Caco-2 (cell line): ENCODE results near the gene TSSK2. TPM values are rescaled to one million over a fixed set of nuclear protein-coding genes. Genes with fewer than 3 reads are reported as not detected.
A peak's percentile ranks its signal among the peaks of the same experiment; 100 is the strongest.

Experiments
- BruUV-seq: library from RNA; stranded (reverse); fragments of 400-500 nt; replicated peaks from 2 replicates; lab custom pipeline; 2021; lab: Mats Ljungman, UMichigan
- CTCF ChIA-PET: fragments of 300-600 bp; sonication (Branson Sonifier 250); formaldehyde crosslinking; loops from one replicate; lab custom pipeline; 2022; ENCODE audit warnings: antibody characterized with exemption; lab: Charles Lee
- POLR2A ChIA-PET: fragments of 300-600 bp; sonication (Branson Sonifier 250); formaldehyde crosslinking; loops from one replicate; lab custom pipeline; 2022; ENCODE audit warnings: antibody characterized with exemption; lab: Charles Lee
- DNase-seq, 2 experiments: peaks; one replicate each; pipeline versions ENCODE4 v3.0.0 to v3.0.0-alpha.2; 2020 to 2022
- H3K27me3 ChIP-seq: replicated peaks from 2 replicates; pipeline ENCODE4 v1.6.0; 2011; ENCODE audit warnings: low read length; ENCODE audit not compliant: control insufficient read depth, insufficient read depth
- H3K36me3 ChIP-seq: 2 replicates; pipeline ENCODE4 v1.5.1; 2011; ENCODE audit warnings: low read length; ENCODE audit not compliant: control insufficient read depth, insufficient read depth
- H3K4me1 ChIP-seq: fragments of 250-450 bp; sonication (Bioruptor Pico); 2 replicates; pipeline ENCODE4 v1.5.1; 2020; ENCODE audit warnings: mild to moderate bottlenecking
- H3K4me3 ChIP-seq: 2 replicates; pipeline ENCODE4 v1.5.1; 2011; ENCODE audit warnings: low read depth, mild to moderate bottlenecking, control low read depth, low read length
- H3K9me3 ChIP-seq: fragments of 250-450 bp; sonication (Bioruptor Pico); 2 replicates; pipeline ENCODE4 v1.5.1; 2020; ENCODE audit warnings: mild to moderate bottlenecking, moderate library complexity
- H3K27ac Mint-ChIP-seq: one replicate; pipeline ENCODE4 v1.8.0; 2022; ENCODE audit warnings: mixed read lengths; ENCODE audit not compliant: unreplicated experiment
- H3K27me3 Mint-ChIP-seq: one replicate; pipeline ENCODE4 v1.8.0; 2022; ENCODE audit warnings: mixed read lengths; ENCODE audit not compliant: insufficient read depth, unreplicated experiment
- H3K36me3 Mint-ChIP-seq: one replicate; pipeline ENCODE4 v1.8.0; 2022; ENCODE audit warnings: mild to moderate bottlenecking, mixed read lengths; ENCODE audit not compliant: insufficient read depth, unreplicated experiment
- H3K4me1 Mint-ChIP-seq: one replicate; pipeline ENCODE4 v1.8.0; 2022; ENCODE audit warnings: low read depth, mixed read lengths; ENCODE audit not compliant: unreplicated experiment
- H3K4me3 Mint-ChIP-seq: one replicate; pipeline ENCODE4 v1.8.0; 2022; ENCODE audit warnings: mild to moderate bottlenecking, moderate library complexity, mixed read lengths; ENCODE audit not compliant: unreplicated experiment
- H3K9me3 Mint-ChIP-seq: one replicate; pipeline ENCODE4 v1.8.0; 2022; ENCODE audit warnings: mixed read lengths; ENCODE audit not compliant: unreplicated experiment
- intact Hi-C: fragments of 100-400 bp; cut with micrococcal nuclease; formaldehyde crosslinking; loops from one replicate; pipeline ENCODE4 v1.10.0; 2022; ENCODE audit not compliant: unreplicated experiment
- total RNA-seq: library from RNA; stranded (reverse); gene quantifications from 2 replicates; pipeline ENCODE4 v1.2.3, GENCODE V29; 2022
- TF ChIP-seq, protein P1 (sequence below), 2 experiments: fragments of 200-600 bp in 1 of 2; IDR thresholded peaks; 1 replicate in 1 of 2; 2 replicates in 1 of 2; pipeline versions ENCODE4 v1.5.1 to v1.8.0; 2011 to 2022; ENCODE audit warnings: antibody characterized with exemption in 1 of 2, control low read depth in 1 of 2, inconsistent platforms in 1 of 2, low read depth in 1 of 2, low read length in 1 of 2, mild to moderate bottlenecking in 1 of 2, moderate library complexity in 1 of 2; ENCODE audit not compliant: insufficient read depth in 1 of 2, severe bottlenecking in 1 of 2, unreplicated experiment in 1 of 2

Gene TSSK2
- total RNA-seq, 1 experiment from 2014 or later = not detected

GRCh38 chr22:19117111-19117512 lies 14.0 kb upstream of the TSSK2 start:
- no peak overlapping the region for H3K27ac Mint-ChIP-seq
- Histone ChIP-seq H3K4me3 (no peak overlapping the region), H3K9me3 (no peaks in the 10 kb centered on the region), H3K36me3 (peaks cover 3% of the 10 kb centered on the region), H3K4me1 (peaks cover 11% of the 10 kb centered on the region), H3K27me3 (no peaks in the 10 kb centered on the region)
- ChIA-PET CTCF (no interaction called here), POLR2A (no interaction called here)
- H3K36me3 Mint-ChIP-seq = peaks cover 11% of the 10 kb centered on the region
- DNase-seq = no peak
- H3K27me3 Mint-ChIP-seq = no peaks in the 10 kb centered on the region
- intact Hi-C loops = no loop called here
- no peak overlapping the region for H3K4me3 Mint-ChIP-seq
- no peaks in the 10 kb centered on the region for H3K4me1 Mint-ChIP-seq
- H3K9me3 Mint-ChIP-seq = no peaks in the 10 kb centered on the region
- TF ChIP-seq, protein P1, sequence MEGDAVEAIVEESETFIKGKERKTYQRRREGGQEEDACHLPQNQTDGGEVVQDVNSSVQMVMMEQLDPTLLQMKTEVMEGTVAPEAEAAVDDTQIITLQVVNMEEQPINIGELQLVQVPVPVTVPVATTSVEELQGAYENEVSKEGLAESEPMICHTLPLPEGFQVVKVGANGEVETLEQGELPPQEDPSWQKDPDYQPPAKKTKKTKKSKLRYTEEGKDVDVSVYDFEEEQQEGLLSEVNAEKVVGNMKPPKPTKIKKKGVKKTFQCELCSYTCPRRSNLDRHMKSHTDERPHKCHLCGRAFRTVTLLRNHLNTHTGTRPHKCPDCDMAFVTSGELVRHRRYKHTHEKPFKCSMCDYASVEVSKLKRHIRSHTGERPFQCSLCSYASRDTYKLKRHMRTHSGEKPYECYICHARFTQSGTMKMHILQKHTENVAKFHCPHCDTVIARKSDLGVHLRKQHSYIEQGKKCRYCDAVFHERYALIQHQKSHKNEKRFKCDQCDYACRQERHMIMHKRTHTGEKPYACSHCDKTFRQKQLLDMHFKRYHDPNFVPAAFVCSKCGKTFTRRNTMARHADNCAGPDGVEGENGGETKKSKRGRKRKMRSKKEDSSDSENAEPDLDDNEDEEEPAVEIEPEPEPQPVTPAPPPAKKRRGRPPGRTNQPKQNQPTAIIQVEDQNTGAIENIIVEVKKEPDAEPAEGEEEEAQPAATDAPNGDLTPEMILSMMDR (IDR thresholded peaks at IDR 0.05; ENCODE audit: insufficient read depth in 1 of 2, low read depth in 1 of 2, low read length in 1 of 2, severe bottlenecking in 1 of 2, unreplicated experiment in 1 of 2) = no peak
- no TSS peak for BruUV-seq

DNA sequence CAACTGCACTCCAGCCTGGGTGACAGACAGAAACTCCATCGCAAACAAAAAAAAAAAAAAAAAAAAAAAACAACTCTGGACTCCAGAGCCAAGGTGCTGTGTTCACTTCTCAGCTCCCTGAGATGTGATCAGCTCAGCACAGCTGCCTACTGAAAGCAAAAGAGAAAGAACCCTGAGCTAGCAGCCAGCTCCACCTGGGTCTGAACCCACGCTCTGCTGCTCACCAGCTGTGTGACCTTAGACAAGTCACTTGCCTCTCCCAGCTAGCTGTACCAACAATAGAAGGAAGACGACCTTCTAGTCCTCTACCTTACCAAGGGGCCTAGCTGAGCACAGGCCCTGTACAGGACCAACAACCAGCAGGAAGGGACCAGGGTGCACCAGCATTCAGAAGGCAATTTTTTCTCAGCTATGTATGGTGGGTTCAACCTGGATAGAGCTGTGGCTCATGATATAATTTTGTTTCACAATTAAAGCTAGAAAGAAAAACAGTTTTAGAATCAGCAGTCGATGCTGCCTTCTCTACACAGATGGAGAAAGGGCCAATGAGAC lies 12.7 kb upstream of the TSSK2 start:
- intact Hi-C loops = no loop called here
- H3K27ac Mint-ChIP-seq = no peak overlapping the region
- Histone ChIP-seq H3K4me3 (no peak overlapping the region), H3K36me3 (peaks cover 3% of the 10 kb centered on the region), H3K4me1 (peaks cover 16% of the 10 kb centered on the region), H3K27me3 (no peaks in the 10 kb centered on the region), H3K9me3 (no peaks in the 10 kb centered on the region)
- ChIA-PET POLR2A (no interaction called here), CTCF (no interaction called here)
- no peak overlapping the region for H3K4me3 Mint-ChIP-seq
- H3K9me3 Mint-ChIP-seq = no peaks in the 10 kb centered on the region
- H3K36me3 Mint-ChIP-seq = peaks cover 21% of the 10 kb centered on the region
- no peaks in the 10 kb centered on the region for H3K27me3 Mint-ChIP-seq
- H3K4me1 Mint-ChIP-seq = peaks cover 5% of the 10 kb centered on the region
- no TSS peak for BruUV-seq
- TF ChIP-seq, protein P1 (IDR thresholded peaks at IDR 0.05; ENCODE audit: insufficient read depth in 1 of 2, low read depth in 1 of 2, low read length in 1 of 2, severe bottlenecking in 1 of 2, unreplicated experiment in 1 of 2) = no peak
- no peak for DNase-seq

GRCh38 chr22:19119949-19120348 lies 11.2 kb upstream of the TSSK2 start:
- CTCF ChIA-PET = no interaction called here

More at GRCh38 chr22:19119949-19120348, 11.2 kb upstream of the TSSK2 start:
- H3K36me3 Mint-ChIP-seq = peaks cover 21% of the 10 kb centered on the region
- TF ChIP-seq, protein P1 (IDR thresholded peaks at IDR 0.05; ENCODE audit: insufficient read depth in 1 of 2, low read depth in 1 of 2, low read length in 1 of 2, severe bottlenecking in 1 of 2, unreplicated experiment in 1 of 2) = no peak
- H3K4me1 Mint-ChIP-seq = peaks cover 11% of the 10 kb centered on the region
- no peaks in the 10 kb centered on the region for H3K27me3 ChIP-seq
- peaks cover 3% of the 10 kb centered on the region for H3K36me3 ChIP-seq
- intact Hi-C loops = no loop called here
- no peaks in the 10 kb centered on the region for H3K27me3 Mint-ChIP-seq
- no peaks in the 10 kb centered on the region for H3K9me3 ChIP-seq
- H3K27ac Mint-ChIP-seq = peak overlapping the region; percentile 71
- no peaks in the 10 kb centered on the region for H3K9me3 Mint-ChIP-seq
- no peak for DNase-seq
- no peak overlapping the region for H3K4me3 ChIP-seq
- POLR2A ChIA-PET = no interaction called here
- H3K4me1 ChIP-seq = peaks cover 16% of the 10 kb centered on the region
- BruUV-seq = no TSS peak
- H3K4me3 Mint-ChIP-seq = peak overlapping the region; percentile 87
